Neural cell (in vitro differentiated cells): Measurements from ENCODE around the gene OPRM1.

Experiments
- CTCF ChIP-seq: fragments of 450-650 bp; IDR thresholded peaks from 2 replicates; pipeline ENCODE4 v1.5.1; 2014; ENCODE audit warnings: antibody characterized with exemption, mild to moderate bottlenecking, moderate library complexity; ENCODE audit not compliant: poor library complexity, severe bottlenecking
- EP300 ChIP-seq: fragments of 450-650 bp; conservative IDR thresholded peaks from 2 replicates; pipeline ENCODE4 v1.6.1; 2014; ENCODE audit warnings: antibody characterized with exemption, mild to moderate bottlenecking, moderate library complexity; ENCODE audit not compliant: poor library complexity, severe bottlenecking
- MXI1 ChIP-seq: fragments of 450-650 bp; conservative IDR thresholded peaks from 2 replicates; pipeline ENCODE4 v1.6.1; 2014; ENCODE audit warnings: antibody characterized with exemption, mild to moderate bottlenecking; ENCODE audit not compliant: poor library complexity, severe bottlenecking
- POLR2AphosphoS5 ChIP-seq: IDR thresholded peaks from 2 replicates; pipeline ENCODE4 v1.6.1; 2012

GRCh38 chr6:154257067-154257466 lies 218.0 kb downstream of the OPRM1 start:
- no peak for TF ChIP-seq CTCF
- no peak for TF ChIP-seq POLR2AphosphoS5
- TF ChIP-seq MXI1: no peak
- TF ChIP-seq EP300: no peak
